ENCODE measurements around the gene CDKN2B.

The CDKN2B gene

GRCh38 chr9:21972361-21972760, 36.7 kb downstream of the CDKN2B start:
- no peaks in the 10 kb centered on the region for H3F3A ChIP-seq (ENCODE audit: low read depth)
- no peak overlapping the region for H2AFZ ChIP-seq (ENCODE audit: low read length)
- peak overlapping the region; percentile 16 for H3K4me2 ChIP-seq (ENCODE audit: low read depth, low read length, poor library complexity, severe bottlenecking)
- H3K9me2 ChIP-seq (replicated peaks; ENCODE audit: low read depth, low read length), result no peaks in the 10 kb centered on the region
- H3K27me3 ChIP-seq (ENCODE audit: insufficient read depth, low read length, poor library complexity, severe bottlenecking), result no peaks in the 10 kb centered on the region
- H3K79me2 ChIP-seq (ENCODE audit: insufficient read depth, low read length), result no peaks in the 10 kb centered on the region
- H4K20me1 ChIP-seq (ENCODE audit: insufficient read depth, low read length, poor library complexity, severe bottlenecking), result no peaks in the 10 kb centered on the region
- H3K4me1 ChIP-seq (ENCODE audit: insufficient read depth, low read length, poor library complexity, severe bottlenecking), result no peaks in the 10 kb centered on the region
- H3K9ac ChIP-seq (ENCODE audit: low read depth, low read length, poor library complexity, severe bottlenecking), result no peak overlapping the region
- H3K36me3 ChIP-seq (ENCODE audit: insufficient read depth, low read length), result peaks cover 9% of the 10 kb centered on the region; the same call in 1 of the 2 replicates
- H3K4me3 ChIP-seq (ENCODE audit: low read length, poor library complexity, severe bottlenecking), result no peak overlapping the region
- H3K9me3 ChIP-seq (ENCODE audit: insufficient read depth, low read depth, low read length), result no peaks in the 10 kb centered on the region
- TF ChIP-seq CTCF (conservative IDR thresholded peaks at IDR 0.05; ENCODE audit: low read length), result no peak
- no peak for TF ChIP-seq EZH2phosphoT487 (IDR thresholded peaks at IDR 0.05; ENCODE audit: borderline replicate concordance)

GRCh38 chr9:21970800-21971640, 38.1 kb downstream of the CDKN2B start:
- Histone ChIP-seq H3K4me2 (ENCODE audit: low read depth, low read length, poor library complexity, severe bottlenecking) (no peak overlapping the region), H3K79me2 (ENCODE audit: insufficient read depth, low read length) (no peaks in the 10 kb centered on the region), H3K9ac (ENCODE audit: low read depth, low read length, poor library complexity, severe bottlenecking) (no peak overlapping the region), H3K4me1 (ENCODE audit: insufficient read depth, low read length, poor library complexity, severe bottlenecking) (no peaks in the 10 kb centered on the region), H3K9me3 (ENCODE audit: insufficient read depth, low read depth, low read length) (no peaks in the 10 kb centered on the region), H3K36me3 (ENCODE audit: insufficient read depth, low read length) (peaks cover 9% of the 10 kb centered on the region; the same call in 1 of the 2 replicates), H3K27me3 (ENCODE audit: insufficient read depth, low read length, poor library complexity, severe bottlenecking) (no peaks in the 10 kb centered on the region), H3F3A (ENCODE audit: low read depth) (no peaks in the 10 kb centered on the region), H3K9me2 (replicated peaks; ENCODE audit: low read depth, low read length) (no peaks in the 10 kb centered on the region), H2AFZ (ENCODE audit: low read length) (no peak overlapping the region), H3K4me3 (ENCODE audit: low read length, poor library complexity, severe bottlenecking) (no peak overlapping the region), H4K20me1 (ENCODE audit: insufficient read depth, low read length, poor library complexity, severe bottlenecking) (no peaks in the 10 kb centered on the region)
- TF ChIP-seq EZH2phosphoT487 (IDR thresholded peaks at IDR 0.05; ENCODE audit: borderline replicate concordance), result no peak
- no peak for TF ChIP-seq CTCF (conservative IDR thresholded peaks at IDR 0.05; ENCODE audit: low read length)

GRCh38 chr9:21969951-21970799, 38.9 kb downstream of the CDKN2B start:
- Histone ChIP-seq H3K4me1 (ENCODE audit: insufficient read depth, low read length, poor library complexity, severe bottlenecking) (no peaks in the 10 kb centered on the region), H3F3A (ENCODE audit: low read depth) (no peaks in the 10 kb centered on the region), H4K20me1 (ENCODE audit: insufficient read depth, low read length, poor library complexity, severe bottlenecking) (no peaks in the 10 kb centered on the region)

More at GRCh38 chr9:21969951-21970799, 38.9 kb downstream of the CDKN2B start:
- no peak overlapping the region for H2AFZ ChIP-seq (ENCODE audit: low read length)
- no peak overlapping the region for H3K4me2 ChIP-seq (ENCODE audit: low read depth, low read length, poor library complexity, severe bottlenecking)
- H3K4me3 ChIP-seq (ENCODE audit: low read length, poor library complexity, severe bottlenecking), result no peak overlapping the region
- no peaks in the 10 kb centered on the region for H3K9me3 ChIP-seq (ENCODE audit: insufficient read depth, low read depth, low read length)
- TF ChIP-seq CTCF (conservative IDR thresholded peaks at IDR 0.05; ENCODE audit: low read length) (no peak), EZH2phosphoT487 (IDR thresholded peaks at IDR 0.05; ENCODE audit: borderline replicate concordance) (no peak)
- H3K36me3 ChIP-seq (ENCODE audit: insufficient read depth, low read length), result peaks cover 9% of the 10 kb centered on the region; the same call in 1 of the 2 replicates
- H3K27me3 ChIP-seq (ENCODE audit: insufficient read depth, low read length, poor library complexity, severe bottlenecking), result no peaks in the 10 kb centered on the region
- H3K9ac ChIP-seq (ENCODE audit: low read depth, low read length, poor library complexity, severe bottlenecking), result no peak overlapping the region
- no peaks in the 10 kb centered on the region for H3K79me2 ChIP-seq (ENCODE audit: insufficient read depth, low read length)
- no peaks in the 10 kb centered on the region for H3K9me2 ChIP-seq (replicated peaks; ENCODE audit: low read depth, low read length)

Data from Loucy (cell line).